Neural progenitor cell (in vitro differentiated cells): ENCODE measurements around the gene EML5.

Source experiments
- EZH2 ChIP-seq: fragments of 200-600 bp; sonication (generic); IDR thresholded peaks from 2 replicates; pipeline ENCODE4 v1.6.1; 2017; ENCODE audit warnings: antibody characterized with exemption, mild to moderate bottlenecking, moderate library complexity
- EZH2phosphoT487 ChIP-seq: fragments of 200-600 bp; sonication (generic); IDR thresholded peaks from 2 replicates; pipeline ENCODE4 v1.6.1; 2017; ENCODE audit warnings: antibody characterized with exemption
- TF ChIP-seq, protein P1 (sequence below): fragments of 200-600 bp; sonication (generic); IDR thresholded peaks from 2 replicates; pipeline ENCODE4 v1.5.1; 2017; ENCODE audit warnings: antibody characterized with exemption, mild to moderate bottlenecking

DNA sequence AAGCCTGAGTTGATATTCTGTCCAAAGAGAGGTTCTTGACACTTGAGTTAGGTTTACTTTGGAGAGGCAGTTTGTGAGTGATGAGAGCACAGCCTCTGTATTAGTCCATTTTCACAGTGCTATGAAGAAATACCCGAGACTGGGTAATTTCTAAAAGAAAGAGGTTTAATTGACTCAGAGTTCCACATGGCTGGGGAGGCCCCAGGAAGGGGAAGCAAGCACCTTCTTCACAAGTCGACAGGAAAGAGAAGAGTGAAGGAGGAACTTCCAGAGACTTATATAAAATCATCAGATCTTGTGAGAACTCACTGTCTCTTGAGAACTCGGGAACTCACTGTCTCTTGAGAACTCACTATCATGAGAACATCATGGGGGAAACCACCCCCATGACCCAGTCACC, 224.6 kb downstream of the EML5 start:
- TF ChIP-seq, protein P1, sequence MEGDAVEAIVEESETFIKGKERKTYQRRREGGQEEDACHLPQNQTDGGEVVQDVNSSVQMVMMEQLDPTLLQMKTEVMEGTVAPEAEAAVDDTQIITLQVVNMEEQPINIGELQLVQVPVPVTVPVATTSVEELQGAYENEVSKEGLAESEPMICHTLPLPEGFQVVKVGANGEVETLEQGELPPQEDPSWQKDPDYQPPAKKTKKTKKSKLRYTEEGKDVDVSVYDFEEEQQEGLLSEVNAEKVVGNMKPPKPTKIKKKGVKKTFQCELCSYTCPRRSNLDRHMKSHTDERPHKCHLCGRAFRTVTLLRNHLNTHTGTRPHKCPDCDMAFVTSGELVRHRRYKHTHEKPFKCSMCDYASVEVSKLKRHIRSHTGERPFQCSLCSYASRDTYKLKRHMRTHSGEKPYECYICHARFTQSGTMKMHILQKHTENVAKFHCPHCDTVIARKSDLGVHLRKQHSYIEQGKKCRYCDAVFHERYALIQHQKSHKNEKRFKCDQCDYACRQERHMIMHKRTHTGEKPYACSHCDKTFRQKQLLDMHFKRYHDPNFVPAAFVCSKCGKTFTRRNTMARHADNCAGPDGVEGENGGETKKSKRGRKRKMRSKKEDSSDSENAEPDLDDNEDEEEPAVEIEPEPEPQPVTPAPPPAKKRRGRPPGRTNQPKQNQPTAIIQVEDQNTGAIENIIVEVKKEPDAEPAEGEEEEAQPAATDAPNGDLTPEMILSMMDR, result no peak
- TF ChIP-seq EZH2phosphoT487 (no peak), EZH2 (no peak)
